CD4-positive, alpha-beta memory T cell (primary cell): ENCODE results near the gene RERE. TPM values are rescaled to one million over a fixed set of nuclear protein-coding genes. Genes with fewer than 3 reads are reported as not detected.

Experiments
- CTCF ChIA-PET: fragments of 350-600 bp; sonication (Branson Sonifier 250); formaldehyde crosslinking; loops from one replicate; lab custom pipeline; 2021; ENCODE audit warnings: inconsistent platforms; ENCODE audit not compliant: partially characterized antibody; lab: Charles Lee
- POLR2A ChIA-PET: fragments of 350-600 bp; sonication (Branson Sonifier 250); formaldehyde crosslinking; loops from one replicate; lab custom pipeline; 2021; ENCODE audit not compliant: partially characterized antibody; lab: Charles Lee
- DNase-seq, 5 donors: peaks; one replicate each; pipeline versions ENCODE4 v3.0.0 to v3.0.0-alpha.2; 2020 to 2022; ENCODE audit warnings: mixed read lengths in 1 of 5
- H3K27ac ChIP-seq: one replicate; pipeline ENCODE4 v1.7.0; 2013; ENCODE audit warnings: low read depth, low read length
- H3K27me3 ChIP-seq: 2 replicates; pipeline ENCODE4 v1.7.0; 2013; ENCODE audit warnings: mild to moderate bottlenecking, low read length, moderate library complexity; ENCODE audit not compliant: insufficient read depth
- H3K36me3 ChIP-seq: 2 replicates; pipeline ENCODE4 v1.7.0; 2013; ENCODE audit warnings: mild to moderate bottlenecking, low read length, moderate library complexity; ENCODE audit not compliant: insufficient read depth
- H3K4me1 ChIP-seq: 2 replicates; pipeline ENCODE4 v1.7.0; 2013; ENCODE audit warnings: mild to moderate bottlenecking, low read length, moderate library complexity; ENCODE audit not compliant: insufficient read depth
- H3K4me3 ChIP-seq, 2 donors: one replicate each; pipeline ENCODE4 v1.7.0; 2013; ENCODE audit warnings: low read length in 2 of 2, mild to moderate bottlenecking in 1 of 2
- H3K9me3 ChIP-seq, 2 donors: one replicate each; pipeline ENCODE4 v1.7.0; 2013; ENCODE audit warnings: low read length in 2 of 2, control low read depth in 1 of 2; ENCODE audit not compliant: control insufficient read depth in 1 of 2
- H3K27ac Mint-ChIP-seq, 7 donors: one replicate each; pipeline ENCODE4 v1.8.0; 2020 to 2021; ENCODE audit warnings: mixed read lengths in 7 of 7, mild to moderate bottlenecking in 6 of 7, inconsistent platforms in 3 of 7, moderate library complexity in 3 of 7
- H3K27me3 Mint-ChIP-seq, 2 donors: one replicate each; pipeline ENCODE4 v1.8.0; 2020 to 2021; ENCODE audit warnings: mixed read lengths in 2 of 2
- H3K36me3 Mint-ChIP-seq, 2 donors: one replicate each; pipeline ENCODE4 v1.8.0; 2020 to 2021; ENCODE audit warnings: mixed read lengths in 2 of 2, inconsistent platforms in 1 of 2, mild to moderate bottlenecking in 1 of 2
- H3K4me1 Mint-ChIP-seq, 4 donors: one replicate each; pipeline ENCODE4 v1.8.0; 2020 to 2021; ENCODE audit warnings: mixed read lengths in 4 of 4, mild to moderate bottlenecking in 1 of 4
- H3K4me3 Mint-ChIP-seq, 8 donors: one replicate each; pipeline ENCODE4 v1.8.0; 2020 to 2021; ENCODE audit warnings: mixed read lengths in 8 of 8, mild to moderate bottlenecking in 7 of 8, moderate library complexity in 6 of 8, inconsistent platforms in 3 of 8
- H3K9me3 Mint-ChIP-seq, 8 donors: one replicate each; pipeline ENCODE4 v1.8.0; 2020 to 2021; ENCODE audit warnings: mixed read lengths in 8 of 8, mild to moderate bottlenecking in 5 of 8, inconsistent platforms in 3 of 8, moderate library complexity in 1 of 8
- intact Hi-C: fragments of 100-400 bp; cut with micrococcal nuclease; formaldehyde crosslinking; loops from one replicate; pipeline ENCODE4 v1.15.1; 2023
- polyA plus RNA-seq, 2 donors: library from polyadenylated mRNA; unstranded; fragments of 300-500 nt; fragmentation: Illumina TruSeq; gene quantifications; one replicate each; pipeline ENCODE4 v1.2.3, GENCODE V29; 2021
- total RNA-seq, 2 experiments: library from RNA; stranded (reverse); gene quantifications; one replicate each; pipeline ENCODE4 v1.2.3, GENCODE V29; 2021

RERE gene
- total and polyA plus RNA-seq, 4 experiments from 2014 or later, result 0.38 to 117 (median 60.3) TPM

- Mint-ChIP-seq H3K27ac (peak overlapping the region in 4 of 7 donors; percentile 29 to 69 (median 62)), H3K4me1 (peaks cover 28 to 50% (median 32%) of the 10 kb centered on the region in 4 donors), H3K4me3 (peak overlapping the region in 1 of 8 donors; percentile 11), H3K36me3 (peaks cover 20 to 24% of the 10 kb centered on the region in 2 donors), H3K9me3 (no peaks in the 10 kb centered on the region), H3K27me3 (no peaks in the 10 kb centered on the region)
- CTCF ChIA-PET, result interaction anchor here (0.7 to 1.1 kb wide), 2 partner anchors 10 to 265 kb away, joined by 3 read pairs; no protein-coding TSS in a partner anchor
- intact Hi-C loops, result no loop called here
- Histone ChIP-seq H3K9me3 (no peaks in the 10 kb centered on the region), H3K36me3 (no peaks in the 10 kb centered on the region), H3K4me1 (peaks cover 18% of the 10 kb centered on the region), H3K4me3 (no peak overlapping the region), H3K27me3 (no peaks in the 10 kb centered on the region), H3K27ac (no peak overlapping the region)
- POLR2A ChIA-PET, result no interaction called here
- no peak for DNase-seq
These were observed 355.9 kb downstream of the RERE start for GRCh38 chr1:8461351-8462110.

GRCh38 chr1:8460784-8461183, 356.7 kb downstream of the RERE start:
- peak overlapping the region in 1 of 7 donors; percentile 63 for H3K27ac Mint-ChIP-seq
- ChIA-PET CTCF (interaction anchor here (0.8 to 1.3 kb wide), 4 partner anchors 9 to 100 kb away, joined by 3 to 6 read pairs (median 4); no protein-coding TSS in a partner anchor), POLR2A (no interaction called here)
- Histone ChIP-seq H3K4me3 (no peak overlapping the region), H3K27me3 (no peaks in the 10 kb centered on the region), H3K4me1 (peaks cover 18% of the 10 kb centered on the region), H3K36me3 (no peaks in the 10 kb centered on the region), H3K27ac (no peak overlapping the region), H3K9me3 (no peaks in the 10 kb centered on the region)
- peaks cover 21% of the 10 kb centered on the region in 2 donors for H3K36me3 Mint-ChIP-seq
- no peaks in the 10 kb centered on the region for H3K27me3 Mint-ChIP-seq
- DNase-seq, result no peak
- no peaks in the 10 kb centered on the region for H3K9me3 Mint-ChIP-seq
- peaks cover 28 to 52% (median 32%) of the 10 kb centered on the region in 4 donors for H3K4me1 Mint-ChIP-seq
- H3K4me3 Mint-ChIP-seq, result peak overlapping the region in 1 of 8 donors; percentile 24
- intact Hi-C loops, result no loop called here

- intact Hi-C loops, result no loop called here
- H3K27ac ChIP-seq, result no peak overlapping the region
- H3K4me1 ChIP-seq, result peaks cover 18% of the 10 kb centered on the region
- H3K4me1 Mint-ChIP-seq, result peaks cover 28 to 52% (median 31%) of the 10 kb centered on the region in 4 donors
- peaks cover 17 to 20% of the 10 kb centered on the region in 2 donors for H3K36me3 Mint-ChIP-seq
- DNase-seq, result no peak
- no peaks in the 10 kb centered on the region for H3K27me3 Mint-ChIP-seq
- ChIA-PET POLR2A (no interaction called here), CTCF (interaction anchor here (0.8 to 1.3 kb wide), 4 partner anchors 9 to 101 kb away, joined by 3 to 6 read pairs (median 4); no protein-coding TSS in a partner anchor)
- no peaks in the 10 kb centered on the region for H3K27me3 ChIP-seq
- peak overlapping the region in 1 of 7 donors; percentile 48 for H3K27ac Mint-ChIP-seq
- no peak overlapping the region for H3K4me3 Mint-ChIP-seq
- no peaks in the 10 kb centered on the region for H3K36me3 ChIP-seq
- no peak overlapping the region for H3K4me3 ChIP-seq
- H3K9me3 ChIP-seq, result no peaks in the 10 kb centered on the region
- H3K9me3 Mint-ChIP-seq, result no peaks in the 10 kb centered on the region
These were observed 357.3 kb downstream of the RERE start for GRCh38 chr1:8460132-8460544.

- no peak overlapping the region for H3K27ac Mint-ChIP-seq
- intact Hi-C loops, result no loop called here
- ChIA-PET CTCF (no interaction called here), POLR2A (no interaction called here)
- H3K4me3 Mint-ChIP-seq, result no peak overlapping the region
- H3K4me1 Mint-ChIP-seq, result peaks cover 19 to 49% (median 24%) of the 10 kb centered on the region in 4 donors
- H3K4me1 ChIP-seq, result peaks cover 18% of the 10 kb centered on the region
- no peaks in the 10 kb centered on the region for H3K27me3 Mint-ChIP-seq
- H3K36me3 ChIP-seq, result no peaks in the 10 kb centered on the region
- no peak overlapping the region for H3K27ac ChIP-seq
- DNase-seq, result no peak
- peaks cover 12% of the 10 kb centered on the region in 2 donors for H3K36me3 Mint-ChIP-seq
- H3K4me3 ChIP-seq, result no peak overlapping the region
- no peaks in the 10 kb centered on the region for H3K9me3 Mint-ChIP-seq
- no peaks in the 10 kb centered on the region for H3K9me3 ChIP-seq
- H3K27me3 ChIP-seq, result no peaks in the 10 kb centered on the region
These were observed 358.8 kb downstream of the RERE start for GRCh38 chr1:8458607-8459006.

GRCh38 chr1:8457760-8458381, 359.6 kb downstream of the RERE start:
- CTCF ChIA-PET, result no interaction called here
- Histone ChIP-seq H3K36me3 (no peaks in the 10 kb centered on the region), H3K4me1 (peaks cover 10% of the 10 kb centered on the region), H3K4me3 (no peak overlapping the region), H3K27ac (no peak overlapping the region), H3K9me3 (no peaks in the 10 kb centered on the region), H3K27me3 (no peaks in the 10 kb centered on the region)
- Mint-ChIP-seq H3K27ac (no peak overlapping the region), H3K4me1 (peaks cover 12 to 42% (median 17%) of the 10 kb centered on the region in 4 donors), H3K36me3 (peaks cover 7 to 9% of the 10 kb centered on the region in 2 donors), H3K27me3 (no peaks in the 10 kb centered on the region), H3K9me3 (no peaks in the 10 kb centered on the region), H3K4me3 (no peak overlapping the region)
- DNase-seq, result no peak
- intact Hi-C loops, result no loop called here
- POLR2A ChIA-PET, result interaction anchor here (0.6 to 1.3 kb wide), 2 partner anchors 27 to 93 kb away, joined by 4 read pairs; no protein-coding TSS in a partner anchor

GRCh38 chr1:8456991-8457390, 360.4 kb downstream of the RERE start:
- H3K27ac Mint-ChIP-seq, result peak overlapping the region in 1 of 7 donors; percentile 11
- peaks cover 5 to 7% of the 10 kb centered on the region in 2 donors for H3K36me3 Mint-ChIP-seq
- H3K4me1 ChIP-seq, result peaks cover 9% of the 10 kb centered on the region
- no peak for DNase-seq
- no peaks in the 10 kb centered on the region for H3K9me3 Mint-ChIP-seq
- CTCF ChIA-PET, result no interaction called here
- H3K9me3 ChIP-seq, result no peaks in the 10 kb centered on the region
- no peak overlapping the region for H3K4me3 ChIP-seq
- H3K4me1 Mint-ChIP-seq, result peaks cover 9 to 34% (median 14%) of the 10 kb centered on the region in 4 donors
- POLR2A ChIA-PET, result interaction anchor here (1.3 kb wide), 1 partner anchor 26 kb away, joined by 4 read pairs; no protein-coding TSS in a partner anchor
- H3K27me3 Mint-ChIP-seq, result no peaks in the 10 kb centered on the region
- no peaks in the 10 kb centered on the region for H3K27me3 ChIP-seq
- intact Hi-C loops, result no loop called here
- no peak overlapping the region for H3K4me3 Mint-ChIP-seq
- no peak overlapping the region for H3K27ac ChIP-seq
- no peaks in the 10 kb centered on the region for H3K36me3 ChIP-seq

GRCh38 chr1:8456308-8456912, 361.0 kb downstream of the RERE start:
- Histone ChIP-seq H3K4me3 (no peak overlapping the region), H3K27ac (no peak overlapping the region), H3K36me3 (no peaks in the 10 kb centered on the region), H3K27me3 (no peaks in the 10 kb centered on the region), H3K4me1 (peaks cover 6% of the 10 kb centered on the region), H3K9me3 (no peaks in the 10 kb centered on the region)
- Mint-ChIP-seq H3K27me3 (no peaks in the 10 kb centered on the region), H3K9me3 (no peaks in the 10 kb centered on the region), H3K4me1 (peaks cover 8 to 31% (median 12%) of the 10 kb centered on the region in 4 donors), H3K4me3 (no peak overlapping the region), H3K36me3 (peaks cover 5% of the 10 kb centered on the region in 2 donors), H3K27ac (peak overlapping the region in 1 of 7 donors; percentile 11)
- POLR2A ChIA-PET, result no interaction called here
- intact Hi-C loops, result no loop called here
- no peak for DNase-seq
- CTCF ChIA-PET, result no interaction called here
